COLO668 (cell line): ENCODE results near the gene KRT34.
"Not testable (repeated sequence)": the region's sequence is repeated elsewhere in the genome, so short reads cannot be mapped to it uniquely, and the experiment has no call there.

Experiments
- DNase-seq: peaks from one replicate; lab custom pipeline; 2025; ENCODE audit not compliant: unreplicated experiment; lab: John Stamatoyannopoulos, UW

The KRT34 gene

GRCh38 chr17:41404024-41404671, 22.0 kb upstream of the KRT34 start:
- DNase-seq, result no peak

- DNase-seq, result no peak
Measured at GRCh38 chr17:41403404-41404023, 21.4 kb upstream of the KRT34 start.

- no peak for DNase-seq
Measured at GRCh38 chr17:41402161-41402560, 20.1 kb upstream of the KRT34 start.

- DNase-seq, result no peak
Measured at GRCh38 chr17:41396996-41397660, 15.0 kb upstream of the KRT34 start, which contains the start of gene KRT31. KRT31 (minus strand) TSS chr17:41397608; CDS start chr17:41397539, 69 bp downstream.

GRCh38 chr17:41396340-41396739, 14.2 kb upstream of the KRT34 start:
- no peak for DNase-seq

- DNase-seq, result no peak
Measured at GRCh38 chr17:41395611-41396010, 13.5 kb upstream of the KRT34 start.

GRCh38 chr17:41395044-41395443, 12.9 kb upstream of the KRT34 start:
- DNase-seq, result not testable (repeated sequence)

GRCh38 chr17:41394254-41394996, 12.3 kb upstream of the KRT34 start:
- no peak for DNase-seq

GRCh38 chr17:41393826-41394225, 11.7 kb upstream of the KRT34 start:
- DNase-seq, result no peak

GRCh38 chr17:41393294-41393693, 11.2 kb upstream of the KRT34 start:
- no peak for DNase-seq

- no peak for DNase-seq
Measured at GRCh38 chr17:41392278-41392677, 10.2 kb upstream of the KRT34 start.

- DNase-seq, result no peak
Measured at GRCh38 chr17:41391535-41391934, 9.4 kb upstream of the KRT34 start.

GRCh38 chr17:41390411-41390938, 8.4 kb upstream of the KRT34 start:
- no peak for DNase-seq

GRCh38 chr17:41387670-41388069, 5.6 kb upstream of the KRT34 start:
- no peak for DNase-seq

GRCh38 chr17:41386227-41386626, 4.1 kb upstream of the KRT34 start:
- no peak for DNase-seq

GRCh38 chr17:41383690-41384089, 1.6 kb upstream of the KRT34 start:
- DNase-seq, result no peak

- DNase-seq, result no peak
Measured at GRCh38 chr17:41382394-41382793, 288 bp upstream of the KRT34 start.

GRCh38 chr17:41380091-41380490, 2.0 kb downstream of the KRT34 start:
- DNase-seq, result not testable (repeated sequence)

- DNase-seq, result no peak
Measured at GRCh38 chr17:41377546-41377945, 4.6 kb downstream of the KRT34 start.

- no peak for DNase-seq
Measured at GRCh38 chr17:41369713-41370112, 12.4 kb downstream of the KRT34 start, which contains the start of gene KRT33B. KRT33B (minus strand) TSS chr17:41369813; CDS start chr17:41369750, 63 bp downstream.

GRCh38 chr17:41369023-41369422, 13.1 kb downstream of the KRT34 start:
- DNase-seq, result no peak
